ENCODE results near the gene TMEM143.
"Not testable (repeated sequence)": the region's sequence is repeated elsewhere in the genome, so short reads cannot be mapped to it uniquely, and the experiment has no call there.

TMEM143 gene

GRCh38 chr19:48321622-48322591 lies 41.8 kb downstream of the TMEM143 start:
- peak; percentile 96 to 98 for DNase-seq

DNA sequence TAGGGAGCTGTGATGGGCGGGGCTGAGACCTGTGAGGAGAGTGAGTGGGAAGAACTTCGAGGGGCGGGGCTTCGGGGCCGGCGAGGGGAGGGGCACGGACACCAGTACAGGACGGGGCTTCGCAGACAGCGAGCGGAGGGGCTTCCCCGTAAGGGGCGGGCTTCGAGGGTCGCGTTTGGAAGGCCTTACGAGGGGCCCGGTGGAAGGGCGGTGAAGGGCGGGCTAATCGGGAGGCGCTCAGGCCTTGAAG lies 42.4 kb downstream of the TMEM143 start:
- peak; percentile 77 to 83 for DNase-seq

- DNase-seq, result peak; percentile 67 to 76
Observed at GRCh38 chr19:48319647-48320541, 43.8 kb downstream of the TMEM143 start.

GRCh38 chr19:48318286-48318987 lies 45.3 kb downstream of the TMEM143 start:
- no peak for DNase-seq

- not testable (repeated sequence) for DNase-seq
Observed at GRCh38 chr19:48317708-48317960, 46.1 kb downstream of the TMEM143 start.

DNA sequence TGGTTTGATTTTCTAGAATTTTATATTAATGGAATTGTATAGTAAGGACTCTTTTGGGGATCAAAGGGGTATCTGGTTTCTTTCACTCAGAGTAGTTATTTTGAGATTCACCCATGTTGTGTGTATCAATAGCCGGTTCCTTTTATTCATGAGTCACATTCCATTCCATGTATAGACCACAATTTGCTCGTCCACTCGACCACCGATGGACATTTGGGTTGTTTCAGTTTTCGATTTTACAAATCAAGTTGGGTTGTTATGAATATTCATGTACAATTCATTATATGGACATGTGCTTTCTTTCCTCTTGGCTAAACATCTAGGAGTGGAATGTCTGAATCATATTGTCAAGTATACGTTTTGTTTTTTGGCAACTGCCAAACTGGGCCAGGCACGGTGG lies 48.0 kb downstream of the TMEM143 start:
- DNase-seq, result no peak

- DNase-seq, result no peak
Observed at GRCh38 chr19:48311384-48311783, 52.4 kb downstream of the TMEM143 start.

- DNase-seq, result no peak
Observed at GRCh38 chr19:48310227-48310626, 53.5 kb downstream of the TMEM143 start.

DNA sequence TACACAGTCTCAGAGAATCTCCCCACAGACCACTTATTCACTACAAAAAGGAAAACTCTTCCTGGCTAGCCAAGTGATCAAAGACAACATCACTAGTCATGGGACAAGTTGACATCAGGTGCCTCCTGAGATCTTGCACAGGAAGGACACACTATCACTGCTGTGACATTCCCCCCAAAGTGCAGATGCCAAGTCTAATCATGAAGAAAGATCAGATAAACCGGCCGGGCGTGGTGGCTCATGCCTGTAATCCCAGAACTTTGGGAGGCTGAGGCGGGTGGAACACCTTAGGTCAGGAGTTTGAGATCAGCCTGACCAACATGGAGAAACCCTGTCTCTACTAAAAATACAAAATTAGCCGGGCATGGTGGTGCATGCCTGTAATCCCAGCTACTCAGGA lies 54.0 kb downstream of the TMEM143 start:
- not testable (repeated sequence) for DNase-seq

DNA sequence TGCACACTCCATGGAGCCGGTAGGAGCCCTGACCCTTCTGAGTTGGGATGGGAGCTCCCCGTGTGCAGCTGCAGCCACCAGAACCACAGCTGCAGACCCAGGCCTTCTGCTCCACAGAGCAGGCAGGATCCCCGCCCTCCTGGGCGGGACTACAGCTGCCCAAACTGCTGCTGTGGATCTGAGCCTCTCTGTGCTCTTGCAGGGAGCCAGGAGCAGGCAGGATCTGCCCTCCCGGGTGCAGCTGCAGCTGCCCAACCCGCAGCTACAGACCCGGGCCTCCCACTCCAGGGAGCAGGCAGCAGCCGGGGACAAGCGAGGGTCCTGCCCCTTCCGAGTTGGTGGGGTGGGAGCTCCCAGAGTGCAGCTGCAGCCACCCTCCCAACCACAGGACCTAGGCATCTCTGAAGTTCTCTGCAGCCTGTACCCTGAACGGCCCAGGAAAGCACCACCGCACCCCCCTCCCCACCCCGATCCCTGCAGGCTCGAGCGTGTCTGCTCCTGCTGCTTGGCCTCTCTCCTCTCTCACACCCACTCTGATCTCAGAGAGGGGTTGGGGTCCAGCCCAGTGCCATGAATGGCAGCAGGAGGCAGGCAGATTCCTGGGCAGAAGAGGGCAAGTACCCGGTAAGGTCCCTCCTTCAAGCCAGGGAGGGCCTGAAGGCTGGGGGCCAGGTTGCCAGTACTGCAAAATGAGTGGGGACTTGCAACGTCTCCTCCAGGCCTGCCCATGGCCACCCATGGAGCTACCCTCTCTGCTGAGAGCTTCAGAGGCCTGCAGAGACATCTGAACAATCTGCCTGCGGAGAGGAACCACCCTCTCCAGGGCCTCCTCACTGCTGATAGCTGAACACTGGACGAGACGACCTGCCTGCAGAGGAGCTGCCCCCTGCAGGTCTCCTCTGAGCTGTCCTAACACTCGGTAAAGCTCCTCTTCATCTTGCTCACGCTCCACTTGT lies 54.8 kb downstream of the TMEM143 start:
- no peak for DNase-seq

- no peak for DNase-seq
Observed at GRCh38 chr19:48303866-48304265, 59.9 kb downstream of the TMEM143 start.

- no peak for DNase-seq
Observed at GRCh38 chr19:48303367-48303766, 60.4 kb downstream of the TMEM143 start.

- no peak for DNase-seq
Observed at GRCh38 chr19:48302600-48302959, 61.2 kb downstream of the TMEM143 start.

GRCh38 chr19:48301886-48302599 lies 61.7 kb downstream of the TMEM143 start:
- no peak for DNase-seq

- DNase-seq, result no peak
Observed at GRCh38 chr19:48297975-48298374, 65.8 kb downstream of the TMEM143 start.

DNA sequence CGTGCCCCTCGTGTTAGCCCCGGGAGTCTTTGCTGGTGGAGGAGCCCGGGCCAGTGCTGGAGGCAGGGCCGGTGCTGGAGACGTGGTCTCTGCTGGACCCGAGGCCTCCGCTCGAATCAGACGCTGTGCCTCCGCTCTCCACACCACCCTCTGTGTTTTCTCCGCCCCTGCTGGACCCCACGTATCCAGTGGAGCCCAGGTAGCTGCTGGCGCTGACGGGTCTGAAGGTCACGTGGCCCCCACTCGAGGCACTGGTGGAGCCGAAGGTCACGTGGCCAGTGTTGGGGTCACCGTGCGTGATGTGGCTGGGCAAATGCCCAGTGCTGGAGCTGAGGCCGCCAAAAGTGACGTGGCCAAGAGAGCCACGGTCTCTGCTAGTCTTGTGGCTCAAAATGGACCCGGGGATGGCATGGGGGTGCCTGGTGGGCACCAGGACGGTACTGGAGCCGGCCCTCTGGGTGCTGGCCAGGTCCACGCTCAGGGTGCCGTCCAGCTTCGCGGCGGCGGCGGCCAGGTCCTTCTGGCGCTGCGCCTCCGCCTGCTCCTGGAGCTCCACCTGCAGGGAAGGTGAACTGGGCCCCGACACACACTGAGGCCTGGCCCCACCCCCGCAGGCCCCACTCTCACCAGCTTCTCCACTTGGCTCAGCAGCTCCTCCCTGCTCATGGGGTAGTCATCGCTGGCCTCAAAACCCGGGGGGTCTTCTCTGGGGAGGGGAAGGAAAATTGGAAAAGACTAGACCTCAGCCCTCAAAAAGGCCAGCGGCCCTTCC lies 66.6 kb downstream of the TMEM143 start:
- no peak for DNase-seq

GRCh38 chr19:48295458-48295857 lies 68.3 kb downstream of the TMEM143 start:
- no peak for DNase-seq

- no peak for DNase-seq
Observed at GRCh38 chr19:48292798-48293197, 70.9 kb downstream of the TMEM143 start.

- DNase-seq, result not testable (repeated sequence)
Observed at GRCh38 chr19:48291489-48291815, 72.3 kb downstream of the TMEM143 start.

- DNase-seq, result peak; percentile 22 to 45
Observed at GRCh38 chr19:48290771-48291488, 72.8 kb downstream of the TMEM143 start.

All from NCI-H2081 (cell line).